HG02571 (cell line): ENCODE data around the gene ZNF610.
A peak's percentile ranks its signal among the peaks of the same experiment; 100 is the strongest.
"Not testable (repeated sequence)": the region's sequence is repeated elsewhere in the genome, so short reads cannot be mapped to it uniquely, and the experiment has no call there.

Experiments used
- ATAC-seq: cut with Tn5 transposase; IDR thresholded peaks from one replicate; pipeline ENCODE4 v1.9.1; 2021; ENCODE audit warnings: mild to moderate bottlenecking, moderate library complexity; ENCODE audit not compliant: unreplicated experiment

Gene ZNF610

GRCh38 chr19:52336117-52336790 is at the start of gene ZNF610:
Gene ZNF610, plus strand, starts transcription at chr19:52336243. Its CDS starts 12,930 bp downstream, at chr19:52349173.
- no peak for ATAC-seq

GRCh38 chr19:52286256-52286655 is 49.8 kb upstream of the ZNF610 start:
- ATAC-seq: no peak

GRCh38 chr19:52291781-52292180 is 44.3 kb upstream of the ZNF610 start:
- no peak for ATAC-seq

GRCh38 chr19:52292946-52293345 is 43.1 kb upstream of the ZNF610 start:
- not testable (repeated sequence) for ATAC-seq

GRCh38 chr19:52296400-52296772 is 39.7 kb upstream of the ZNF610 start:
- peak; percentile 12 for ATAC-seq

GRCh38 chr19:52296773-52297600 is 39.1 kb upstream of the ZNF610 start, which contains the start of gene ZNF480:
Gene ZNF480, plus strand, starts transcription at chr19:52297169. Its CDS starts 3,244 bp downstream, at chr19:52300413.
- ATAC-seq: peak; percentile 55

- no peak for ATAC-seq
Observed at GRCh38 chr19:52297601-52298364, 38.3 kb upstream of the ZNF610 start.

- ATAC-seq: no peak
Observed at GRCh38 chr19:52307275-52307674, 28.8 kb upstream of the ZNF610 start.

- no peak for ATAC-seq
Observed at GRCh38 chr19:52322429-52322828, 13.6 kb upstream of the ZNF610 start.

GRCh38 chr19:52331757-52332156 is 4.3 kb upstream of the ZNF610 start:
- no peak for ATAC-seq

GRCh38 chr19:52335768-52336116 is 301 bp upstream of the ZNF610 start:
- ATAC-seq: no peak

GRCh38 chr19:52336791-52337381 is 843 bp downstream of the ZNF610 start:
- no peak for ATAC-seq

- not testable (repeated sequence) for ATAC-seq
Observed at GRCh38 chr19:52339022-52339421, 3.0 kb downstream of the ZNF610 start.

- ATAC-seq: no peak
Observed at GRCh38 chr19:52343548-52343947, 7.5 kb downstream of the ZNF610 start.

- no peak for ATAC-seq
Observed at GRCh38 chr19:52345162-52345561, 9.1 kb downstream of the ZNF610 start.

- no peak for ATAC-seq
Observed at GRCh38 chr19:52351512-52351911, 15.5 kb downstream of the ZNF610 start.

GRCh38 chr19:52366414-52366824 is 30.4 kb downstream of the ZNF610 start:
- no peak for ATAC-seq

GRCh38 chr19:52369559-52370340 is 33.7 kb downstream of the ZNF610 start, which contains the start of gene ZNF880:
Gene ZNF880, plus strand, starts transcription at chr19:52369923. Its CDS starts 43 bp downstream, at chr19:52369966.
- ATAC-seq: peak; percentile 83

GRCh38 chr19:52370341-52370710 is 34.3 kb downstream of the ZNF610 start:
- ATAC-seq: no peak

- ATAC-seq: no peak
Observed at GRCh38 chr19:52391135-52391534, 55.1 kb downstream of the ZNF610 start.
